Measurements from ENCODE around the gene PPP6C. TPM values are rescaled to one million over a fixed set of nuclear protein-coding genes. Genes with fewer than 3 reads are reported as not detected.
"Not testable (repeated sequence)": the region's sequence is repeated elsewhere in the genome, so short reads cannot be mapped to it uniquely, and the experiment has no call there.

The PPP6C gene
- total RNA-seq, 1 experiment from 2014 or later: 40.7 TPM

DNA sequence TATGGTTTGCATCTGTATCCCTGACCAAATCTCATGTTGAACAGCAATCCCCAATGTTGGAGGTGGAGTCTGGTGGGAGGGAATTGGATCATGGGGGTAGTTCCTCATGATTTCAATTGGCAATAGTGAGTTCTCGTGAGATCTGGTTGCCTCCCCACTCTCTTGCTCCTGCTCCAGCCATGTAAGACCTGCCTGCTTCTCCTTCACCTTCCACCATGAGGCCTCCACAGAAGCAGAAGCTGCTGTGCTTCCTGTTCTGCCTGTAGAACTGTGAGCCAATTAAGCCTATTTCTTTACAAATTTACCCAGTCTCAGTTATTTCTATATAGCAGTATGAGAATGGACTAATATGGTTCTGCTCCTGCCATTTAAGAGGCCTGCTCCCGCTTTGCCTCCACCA is 79.1 kb downstream of the PPP6C start:
- TF ChIP-seq, protein P1, sequence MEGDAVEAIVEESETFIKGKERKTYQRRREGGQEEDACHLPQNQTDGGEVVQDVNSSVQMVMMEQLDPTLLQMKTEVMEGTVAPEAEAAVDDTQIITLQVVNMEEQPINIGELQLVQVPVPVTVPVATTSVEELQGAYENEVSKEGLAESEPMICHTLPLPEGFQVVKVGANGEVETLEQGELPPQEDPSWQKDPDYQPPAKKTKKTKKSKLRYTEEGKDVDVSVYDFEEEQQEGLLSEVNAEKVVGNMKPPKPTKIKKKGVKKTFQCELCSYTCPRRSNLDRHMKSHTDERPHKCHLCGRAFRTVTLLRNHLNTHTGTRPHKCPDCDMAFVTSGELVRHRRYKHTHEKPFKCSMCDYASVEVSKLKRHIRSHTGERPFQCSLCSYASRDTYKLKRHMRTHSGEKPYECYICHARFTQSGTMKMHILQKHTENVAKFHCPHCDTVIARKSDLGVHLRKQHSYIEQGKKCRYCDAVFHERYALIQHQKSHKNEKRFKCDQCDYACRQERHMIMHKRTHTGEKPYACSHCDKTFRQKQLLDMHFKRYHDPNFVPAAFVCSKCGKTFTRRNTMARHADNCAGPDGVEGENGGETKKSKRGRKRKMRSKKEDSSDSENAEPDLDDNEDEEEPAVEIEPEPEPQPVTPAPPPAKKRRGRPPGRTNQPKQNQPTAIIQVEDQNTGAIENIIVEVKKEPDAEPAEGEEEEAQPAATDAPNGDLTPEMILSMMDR (IDR thresholded peaks at IDR 0.05; ENCODE audit: unreplicated experiment): no peak
- H3K27me3 Mint-ChIP-seq (ENCODE audit: insufficient read depth, unreplicated experiment): no peaks in the 10 kb centered on the region
- H3K36me3 Mint-ChIP-seq (ENCODE audit: insufficient read depth, unreplicated experiment): no peaks in the 10 kb centered on the region

DNA sequence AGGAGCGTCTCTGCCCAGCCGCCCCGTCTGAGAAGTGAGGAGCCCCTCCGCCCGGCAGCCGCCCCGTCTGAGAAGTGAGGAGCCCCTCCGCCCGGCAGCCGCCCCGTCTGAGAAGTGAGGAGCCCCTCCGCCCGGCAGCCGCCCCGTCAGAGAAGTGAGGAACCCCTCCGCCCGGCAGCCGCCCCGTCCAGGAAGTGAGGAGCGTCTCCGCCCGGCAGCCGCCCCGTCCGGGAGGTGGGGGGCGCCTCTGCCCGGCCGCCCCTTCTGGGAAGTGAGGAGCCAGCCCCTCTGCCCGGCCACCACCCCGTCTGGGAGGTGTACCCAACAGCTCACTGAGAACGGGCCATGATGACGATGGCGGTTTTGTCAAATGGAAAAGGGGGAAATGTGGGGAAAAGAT is 81.1 kb downstream of the PPP6C start:
- POLR2A ChIA-PET; H3K27ac Mint-ChIP-seq (ENCODE audit: low read depth, unreplicated experiment): not testable (repeated sequence)

More for the DNA sequence above, 79.1 kb downstream of the PPP6C start:
- intact Hi-C loops (cut with micrococcal nuclease): no loop called here
- Mint-ChIP-seq H3K4me1 (ENCODE audit: insufficient read depth, unreplicated experiment) (no peaks in the 10 kb centered on the region), H3K9me3 (ENCODE audit: unreplicated experiment) (peaks cover 13% of the 10 kb centered on the region), H3K27ac (ENCODE audit: low read depth, unreplicated experiment) (no peak overlapping the region), H3K4me3 (ENCODE audit: unreplicated experiment) (no peak overlapping the region)
- DNase-seq (ENCODE audit: unreplicated experiment): no peak
- BruUV-seq (replicated peaks): no TSS peak
- ChIA-PET CTCF (no interaction called here), POLR2A (interaction anchor here (1.1 kb wide), 1 partner anchor 10 kb away, joined by 3 read pairs; no protein-coding TSS in a partner anchor)

DNA sequence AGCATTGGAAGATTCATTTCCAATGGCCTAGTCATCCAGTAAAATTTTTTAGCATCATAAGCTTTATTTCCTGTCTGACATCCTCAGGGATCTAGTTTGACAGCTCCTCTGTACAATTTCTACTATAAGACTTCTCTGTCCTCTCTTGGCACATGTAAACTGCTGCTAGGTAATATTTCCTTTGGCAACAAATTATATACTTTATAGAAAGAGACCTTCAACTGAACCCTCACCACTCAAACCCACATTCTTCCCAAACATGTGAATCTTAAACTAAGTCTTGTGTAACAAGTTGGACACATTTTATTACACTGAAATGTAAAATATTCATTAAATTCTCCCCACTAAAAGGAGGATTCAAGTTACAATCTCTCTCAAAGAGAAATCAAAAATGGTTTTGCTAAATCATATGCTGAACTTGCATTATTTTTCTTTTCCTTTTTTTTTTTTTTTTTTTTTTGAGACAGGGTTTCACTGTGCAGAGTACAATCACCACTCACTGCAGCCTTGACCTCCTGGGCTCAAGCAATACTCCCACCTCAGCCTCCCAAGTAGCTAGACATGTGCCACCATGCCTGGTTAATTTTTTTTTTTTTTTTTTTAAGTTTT is 83.2 kb downstream of the PPP6C start:
- ChIA-PET POLR2A (no interaction called here), CTCF (no interaction called here)
- TF ChIP-seq, protein P1 (IDR thresholded peaks at IDR 0.05; ENCODE audit: unreplicated experiment): no peak
- peaks cover 6% of the 10 kb centered on the region for H3K4me1 Mint-ChIP-seq (ENCODE audit: insufficient read depth, unreplicated experiment)
- DNase-seq (ENCODE audit: unreplicated experiment): no peak
- no peaks in the 10 kb centered on the region for H3K36me3 Mint-ChIP-seq (ENCODE audit: insufficient read depth, unreplicated experiment)
- H3K4me3 Mint-ChIP-seq (ENCODE audit: unreplicated experiment): no peak overlapping the region
- no TSS peak for BruUV-seq (replicated peaks)
- no peak overlapping the region for H3K27ac Mint-ChIP-seq (ENCODE audit: low read depth, unreplicated experiment)
- intact Hi-C loops (cut with micrococcal nuclease): no loop called here
- H3K9me3 Mint-ChIP-seq (ENCODE audit: unreplicated experiment): peaks cover under 1% of the 10 kb centered on the region
- H3K27me3 Mint-ChIP-seq (ENCODE audit: insufficient read depth, unreplicated experiment): no peaks in the 10 kb centered on the region

More for the DNA sequence above, 81.1 kb downstream of the PPP6C start:
- peaks cover 13% of the 10 kb centered on the region for H3K9me3 Mint-ChIP-seq (ENCODE audit: unreplicated experiment)
- BruUV-seq (replicated peaks); DNase-seq (ENCODE audit: unreplicated experiment); H3K4me1 Mint-ChIP-seq (ENCODE audit: insufficient read depth, unreplicated experiment); CTCF ChIA-PET; intact Hi-C loops (cut with micrococcal nuclease); H3K4me3 Mint-ChIP-seq (ENCODE audit: unreplicated experiment); H3K36me3 Mint-ChIP-seq (ENCODE audit: insufficient read depth, unreplicated experiment); H3K27me3 Mint-ChIP-seq (ENCODE audit: insufficient read depth, unreplicated experiment): not testable (repeated sequence)

DNA sequence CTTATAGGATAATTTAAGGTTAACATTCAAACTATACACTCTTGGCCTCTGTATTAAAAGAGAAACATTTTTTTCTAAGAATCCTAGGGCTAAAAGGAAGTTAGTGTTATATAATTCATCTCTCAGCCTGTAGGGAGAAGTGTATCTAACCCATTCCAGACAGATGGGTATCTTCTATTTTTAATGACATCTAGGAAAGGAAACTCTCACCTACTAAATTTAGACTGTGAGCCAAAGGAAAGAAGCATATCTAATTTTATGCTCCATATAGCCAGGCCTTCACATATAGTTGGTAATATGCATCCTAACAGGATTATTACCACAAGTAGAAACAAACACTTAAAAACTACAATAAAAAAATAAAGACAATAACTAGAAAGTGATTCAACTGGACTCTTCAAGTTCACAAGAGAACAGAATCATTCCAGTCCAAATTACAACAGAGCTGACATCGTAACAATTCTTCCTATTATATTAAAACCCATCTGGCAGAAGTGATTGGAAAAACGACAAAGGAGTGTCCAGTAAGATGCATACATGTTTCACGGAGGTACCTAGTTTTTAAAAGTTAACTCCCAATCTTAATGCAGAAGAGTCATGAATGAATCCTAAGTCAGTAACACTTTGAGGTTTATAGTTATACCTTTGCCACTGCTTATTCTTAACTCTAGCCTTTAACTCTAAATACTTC is 85.7 kb downstream of the PPP6C start:
- ChIA-PET POLR2A (no interaction called here), CTCF (interaction anchor here (1.0 kb wide), 1 partner anchor 24 kb away, joined by 3 read pairs; no protein-coding TSS in a partner anchor)
- no peaks in the 10 kb centered on the region for H3K27me3 Mint-ChIP-seq (ENCODE audit: insufficient read depth, unreplicated experiment)
- TF ChIP-seq, protein P1 (IDR thresholded peaks at IDR 0.05; ENCODE audit: unreplicated experiment): no peak
- H3K36me3 Mint-ChIP-seq (ENCODE audit: insufficient read depth, unreplicated experiment): no peaks in the 10 kb centered on the region
- peaks cover 6% of the 10 kb centered on the region for H3K4me1 Mint-ChIP-seq (ENCODE audit: insufficient read depth, unreplicated experiment)
- intact Hi-C loops (cut with micrococcal nuclease): no loop called here
- no TSS peak for BruUV-seq (replicated peaks)
- no peaks in the 10 kb centered on the region for H3K9me3 Mint-ChIP-seq (ENCODE audit: unreplicated experiment)
- H3K27ac Mint-ChIP-seq (ENCODE audit: low read depth, unreplicated experiment): no peak overlapping the region
- no peak overlapping the region for H3K4me3 Mint-ChIP-seq (ENCODE audit: unreplicated experiment)
- no peak for DNase-seq (ENCODE audit: unreplicated experiment)

Measured in MCF 10A (cell line).